GM10847 (cell line): ENCODE measurements around the gene PPP2R2B.

Experiments used
- POLR2A ChIP-seq: IDR thresholded peaks from 2 replicates; pipeline ENCODE4 v1.6.1; 2011; ENCODE audit not compliant: insufficient read length; ENCODE audit errors: extremely low read depth

Gene PPP2R2B

GRCh38 chr5:146697211-146697610 lies 181.3 kb downstream of the PPP2R2B start:
- TF ChIP-seq POLR2A: no peak

DNA sequence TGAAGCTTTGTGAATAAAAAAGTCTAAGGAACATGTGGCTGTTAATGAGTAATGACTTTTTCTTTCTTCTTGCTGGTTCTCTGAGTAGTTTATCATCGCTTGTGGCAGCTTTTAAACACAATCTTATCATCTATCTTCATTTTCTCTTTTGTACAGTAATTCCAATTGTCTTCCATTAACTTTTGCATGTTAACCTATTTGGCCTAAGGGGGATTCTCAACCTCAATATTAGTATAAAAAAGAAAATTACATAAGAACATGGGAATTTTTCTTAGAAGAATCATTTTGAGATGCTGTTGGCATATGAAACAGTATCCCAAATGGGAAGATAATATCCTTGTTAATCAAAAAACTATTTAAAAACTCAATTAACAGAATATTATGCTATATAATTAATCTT lies 182.9 kb downstream of the PPP2R2B start:
- TF ChIP-seq POLR2A: no peak

DNA sequence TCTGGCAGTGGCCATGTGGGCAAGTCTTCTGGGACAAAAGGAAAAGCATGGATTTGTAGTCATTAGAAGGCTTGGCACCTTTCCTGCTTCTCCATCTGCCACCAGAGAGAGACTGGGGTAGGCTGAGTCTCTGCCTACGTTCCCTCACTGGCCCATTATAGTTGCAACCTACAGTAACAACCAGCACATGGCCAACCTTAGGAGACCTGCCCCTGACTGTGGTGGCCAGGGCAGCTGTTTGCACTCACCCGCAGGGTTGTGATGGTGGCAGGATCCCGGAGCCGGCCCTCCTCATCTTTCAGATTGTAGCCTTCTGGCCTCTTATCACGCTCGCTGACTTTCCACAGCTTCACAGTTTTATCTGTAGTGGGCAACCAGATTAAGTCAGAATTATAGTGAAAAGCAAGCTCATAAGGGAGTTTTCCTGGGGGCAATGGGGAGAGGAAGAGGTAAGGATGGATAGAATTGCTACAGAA lies 187.6 kb downstream of the PPP2R2B start:
- no peak for TF ChIP-seq POLR2A

DNA sequence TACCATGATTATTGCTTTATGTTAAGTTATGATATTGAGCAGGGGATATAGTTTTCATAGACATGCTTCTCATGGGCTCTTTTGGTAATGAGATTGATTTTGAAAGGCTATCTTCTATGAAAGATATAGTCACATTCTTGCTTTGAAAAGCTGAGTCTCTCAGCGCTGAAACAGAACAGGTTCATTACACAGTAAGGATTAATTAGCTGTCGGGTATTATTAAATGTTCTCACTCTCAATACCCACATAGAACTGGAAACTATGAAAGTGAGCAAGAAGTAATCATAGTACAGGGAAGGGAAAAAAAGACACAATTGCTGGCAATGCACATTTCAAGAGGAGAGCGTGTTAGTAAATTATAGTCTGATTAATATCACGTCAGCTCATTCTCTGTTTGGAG lies 190.9 kb downstream of the PPP2R2B start:
- no peak for TF ChIP-seq POLR2A

GRCh38 chr5:146683861-146684260 lies 194.7 kb downstream of the PPP2R2B start:
- TF ChIP-seq POLR2A: no peak

DNA sequence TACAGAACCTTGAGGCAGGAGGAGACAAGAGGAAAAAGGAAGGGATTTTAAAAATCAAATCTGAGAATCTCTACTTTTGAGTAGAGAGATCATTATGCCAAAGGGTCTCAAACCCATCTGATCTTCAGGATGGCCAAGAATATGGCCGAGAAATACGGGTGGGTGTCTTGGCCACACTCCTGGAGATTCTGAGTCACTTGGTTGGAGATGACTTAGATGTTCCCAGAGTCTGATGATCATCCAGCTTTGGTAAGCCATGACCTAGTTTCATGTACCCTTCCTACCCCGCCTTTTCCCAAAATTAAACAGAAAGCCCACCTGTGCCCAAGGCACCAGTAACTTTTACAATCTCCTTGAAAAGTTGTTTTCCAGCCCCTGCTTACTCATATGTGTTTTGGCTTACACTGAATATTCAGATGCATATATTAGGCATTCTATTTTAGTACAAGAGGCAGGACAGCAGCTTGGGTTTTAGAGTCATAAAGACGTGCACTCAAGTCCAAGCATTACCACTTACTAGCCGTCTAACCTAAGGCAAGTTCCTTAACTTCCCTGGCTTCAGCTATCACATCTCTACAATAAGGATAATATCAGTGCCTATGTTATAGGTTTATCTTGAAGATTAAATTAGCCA lies 195.5 kb downstream of the PPP2R2B start:
- no peak for TF ChIP-seq POLR2A

DNA sequence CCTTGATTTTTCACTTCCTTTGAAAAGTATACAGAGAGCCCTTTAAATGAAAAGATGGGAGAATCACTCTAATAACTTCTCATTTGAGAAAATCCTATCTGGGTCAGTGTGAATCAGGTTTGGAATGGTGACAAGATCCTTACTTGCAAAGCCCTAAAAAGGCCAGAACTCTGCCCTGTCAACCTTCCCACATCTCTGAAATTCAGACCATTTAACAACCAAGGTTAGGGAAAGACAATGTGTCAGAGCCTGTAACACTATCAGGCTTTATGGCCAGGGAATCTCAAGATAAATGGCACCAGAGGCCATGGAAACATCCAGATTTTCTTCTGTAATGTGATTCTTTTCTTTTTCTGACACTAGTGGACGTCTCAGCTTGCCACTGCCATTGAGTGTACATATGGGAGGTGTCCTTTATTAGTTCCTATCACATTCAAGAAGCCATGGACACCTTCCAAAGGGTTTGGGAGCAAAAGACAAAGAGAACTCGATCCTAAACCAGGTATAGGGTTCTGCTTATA lies 196.9 kb downstream of the PPP2R2B start:
- no peak for TF ChIP-seq POLR2A

DNA sequence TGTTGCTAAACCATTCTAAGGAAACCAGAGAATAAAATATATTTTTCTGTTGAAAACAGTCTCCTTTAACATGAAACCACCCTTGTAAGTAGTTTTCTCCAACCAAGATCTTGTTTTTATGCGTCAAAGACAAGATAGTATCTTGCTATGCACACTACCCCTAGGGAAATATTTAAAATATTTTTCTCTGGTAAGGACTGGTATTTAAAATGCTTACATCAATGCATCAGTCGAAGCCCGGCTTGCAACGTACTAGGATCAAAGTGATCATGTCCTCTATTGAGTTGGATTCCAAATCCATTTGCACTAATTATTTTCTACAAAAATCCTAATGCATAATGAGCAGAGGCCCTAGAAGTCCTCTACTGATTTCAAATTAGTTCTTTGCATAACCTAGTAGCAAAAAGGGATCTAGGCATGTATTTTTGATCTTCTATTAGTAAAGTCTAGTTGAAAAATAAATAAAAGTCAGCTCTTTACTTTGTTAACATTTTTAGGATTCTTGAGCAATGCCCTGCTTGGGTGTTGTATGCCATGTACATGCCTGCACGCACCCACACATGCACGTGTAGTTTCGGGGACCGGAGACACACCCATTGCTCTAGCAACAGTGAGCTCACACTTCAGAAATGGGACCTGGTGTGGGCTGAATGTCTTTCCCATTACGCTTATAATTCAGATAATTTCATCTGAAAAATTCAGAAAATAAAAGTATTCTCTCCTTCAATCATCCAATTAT lies 197.5 kb downstream of the PPP2R2B start:
- no peak for TF ChIP-seq POLR2A

DNA sequence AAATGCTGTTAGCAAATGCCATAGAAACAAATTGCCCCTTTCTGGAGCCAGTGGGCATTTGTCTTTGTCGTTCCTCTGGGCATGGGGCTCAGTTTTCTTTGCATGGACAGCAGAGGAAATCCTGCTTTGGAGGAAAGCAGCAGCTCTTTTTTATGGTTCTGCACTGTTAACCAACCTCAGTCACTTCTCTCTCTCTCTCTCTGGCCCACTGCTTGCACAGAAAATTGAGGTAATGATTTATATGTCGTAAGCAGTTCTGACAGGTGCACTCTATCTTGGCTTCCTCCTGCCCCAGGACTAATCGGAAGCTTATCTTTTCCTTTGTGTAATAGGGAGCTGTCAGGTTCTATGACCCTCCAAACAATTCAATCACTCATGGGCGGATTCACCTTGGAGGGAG lies 202.9 kb downstream of the PPP2R2B start:
- TF ChIP-seq POLR2A: no peak

- no peak for TF ChIP-seq POLR2A
Observed at GRCh38 chr5:146672866-146673265, 205.7 kb downstream of the PPP2R2B start.

DNA sequence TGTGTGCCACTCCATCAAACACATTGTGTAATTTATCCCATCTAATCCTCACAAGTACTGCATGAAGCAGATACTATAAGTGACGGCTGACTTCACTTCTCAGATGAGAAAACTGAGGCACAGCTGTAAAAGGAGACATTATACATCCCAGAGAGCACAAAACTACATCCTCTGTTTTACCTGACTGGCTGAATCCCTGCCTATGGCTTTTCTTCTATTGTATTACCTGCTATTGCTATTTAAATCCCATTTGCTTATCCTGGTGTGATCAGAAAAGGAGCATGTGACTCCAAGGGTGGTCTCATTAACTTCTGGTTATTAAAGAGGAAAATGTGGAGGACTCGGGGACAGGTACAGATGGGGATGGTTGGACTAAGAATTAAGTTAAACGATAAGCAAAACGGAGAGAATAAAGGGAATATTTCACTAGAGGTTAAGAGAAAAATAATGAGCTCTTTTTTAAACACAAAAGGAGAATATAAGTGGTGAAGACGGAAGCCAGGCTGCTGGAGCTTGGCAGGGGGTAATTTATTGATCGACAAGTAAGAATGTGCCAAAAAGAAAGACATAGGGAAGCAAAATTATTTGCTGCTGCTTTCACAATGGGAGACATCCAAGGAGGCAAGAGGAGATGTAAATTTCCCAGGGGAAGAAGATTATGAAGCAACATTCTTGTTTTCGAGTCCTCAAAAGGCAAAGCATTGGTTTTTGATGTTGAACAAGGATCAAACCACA lies 206.8 kb downstream of the PPP2R2B start:
- TF ChIP-seq POLR2A: no peak

- no peak for TF ChIP-seq POLR2A
Observed at GRCh38 chr5:146669656-146670055, 208.9 kb downstream of the PPP2R2B start.

GRCh38 chr5:146667633-146668272 lies 210.8 kb downstream of the PPP2R2B start:
- no peak for TF ChIP-seq POLR2A

GRCh38 chr5:146662229-146662628 lies 216.3 kb downstream of the PPP2R2B start:
- TF ChIP-seq POLR2A: no peak

DNA sequence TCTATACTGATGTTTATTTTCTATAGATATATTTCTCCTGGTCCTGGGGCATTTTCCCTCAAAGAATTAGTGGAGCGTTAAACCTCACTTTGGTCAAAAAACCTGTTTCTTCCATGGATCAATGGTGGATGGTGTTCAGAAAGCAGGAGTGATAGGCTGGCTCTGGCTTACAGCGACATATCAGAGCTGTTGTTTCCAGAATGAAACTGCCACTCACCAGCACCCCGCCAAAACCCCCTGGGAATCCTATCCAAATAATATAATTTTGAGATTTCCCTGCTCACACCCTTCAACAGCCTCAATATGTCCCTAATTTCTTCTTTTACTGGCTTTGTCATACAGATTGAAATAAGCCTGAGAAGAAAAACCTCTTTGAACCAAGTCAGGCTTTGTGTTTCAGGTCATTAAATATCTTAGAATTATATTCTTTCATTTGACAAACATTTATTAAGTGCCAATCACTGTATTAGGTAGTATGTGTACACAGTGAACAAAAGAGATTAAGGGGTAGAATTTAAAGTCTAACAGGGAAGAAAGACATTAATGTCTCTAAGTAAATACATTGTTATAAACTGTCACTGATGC lies 218.1 kb downstream of the PPP2R2B start:
- no peak for TF ChIP-seq POLR2A
